Adipocyte (in vitro differentiated cells): Measurements from ENCODE around the gene CDK6.
A peak's percentile ranks its signal among the peaks of the same experiment; 100 is the strongest.

Source experiments
- DNase-seq: peaks from one replicate; pipeline ENCODE4 v3.0.0-alpha.2; 2015; ENCODE audit warnings: low read depth
- H3K27me3 ChIP-seq: replicated peaks from 2 replicates; pipeline ENCODE4 v1.7.0; 2013; ENCODE audit warnings: mild to moderate bottlenecking, low read length, moderate library complexity; ENCODE audit not compliant: control insufficient read depth, insufficient read depth
- H3K36me3 ChIP-seq: 2 replicates; pipeline ENCODE4 v1.7.0; 2013; ENCODE audit warnings: low read length, mild to moderate bottlenecking, moderate library complexity; ENCODE audit not compliant: control insufficient read depth, insufficient read depth, severe bottlenecking
- H3K4me1 ChIP-seq: 2 replicates; pipeline ENCODE4 v1.7.0; 2013; ENCODE audit warnings: mild to moderate bottlenecking, low read length, moderate library complexity; ENCODE audit not compliant: control insufficient read depth, insufficient read depth
- H3K4me3 ChIP-seq: 2 replicates; pipeline ENCODE4 v1.7.0; 2013; ENCODE audit warnings: mild to moderate bottlenecking, low read length, moderate library complexity
- H3K9ac ChIP-seq: 2 replicates; pipeline ENCODE4 v1.7.0; 2013; ENCODE audit warnings: mild to moderate bottlenecking, low read length, moderate library complexity
- H3K9me3 ChIP-seq: 2 replicates; pipeline ENCODE4 v1.7.0; 2013; ENCODE audit warnings: mild to moderate bottlenecking, low read length, moderate library complexity; ENCODE audit not compliant: control insufficient read depth

Gene CDK6

DNA sequence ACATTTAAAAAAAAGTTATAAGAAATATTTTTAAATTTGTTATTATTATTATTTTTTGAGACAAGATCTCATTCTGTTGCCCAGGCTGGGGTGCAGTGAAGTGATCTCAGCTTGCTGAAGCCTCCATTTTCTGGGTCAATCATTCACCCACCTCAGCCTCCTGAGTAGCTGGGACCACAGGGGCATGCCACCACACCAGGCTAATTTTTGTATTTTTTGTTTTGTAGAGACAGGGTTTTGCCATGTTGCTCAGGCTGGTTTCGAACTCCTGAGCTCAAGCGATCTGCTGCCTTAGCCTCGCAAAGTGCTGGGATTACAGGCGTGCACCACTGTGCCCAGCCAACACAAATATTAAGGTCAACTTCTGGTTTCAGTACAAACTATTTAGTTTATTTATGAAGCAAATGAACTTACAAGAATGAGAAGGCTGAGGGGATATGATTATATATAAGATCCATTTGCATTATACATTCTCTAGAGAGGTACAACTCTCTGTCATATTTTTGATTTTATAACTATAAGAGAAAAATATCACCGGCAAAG is 200.3 kb downstream of the CDK6 start:
- DNase-seq: no peak
- no peaks in the 10 kb centered on the region for H3K9me3 ChIP-seq
- H3K9ac ChIP-seq: no peak overlapping the region
- peaks cover 38% of the 10 kb centered on the region for H3K4me1 ChIP-seq
- no peak overlapping the region for H3K4me3 ChIP-seq
- no peaks in the 10 kb centered on the region for H3K27me3 ChIP-seq
- H3K36me3 ChIP-seq: no peaks in the 10 kb centered on the region

GRCh38 chr7:92635538-92635937 is 200.8 kb downstream of the CDK6 start:
- Histone ChIP-seq H3K4me3 (peak overlapping the region; percentile 69), H3K9me3 (no peaks in the 10 kb centered on the region), H3K9ac (peak overlapping the region; percentile 43), H3K27me3 (no peaks in the 10 kb centered on the region), H3K36me3 (no peaks in the 10 kb centered on the region), H3K4me1 (peaks cover 37% of the 10 kb centered on the region)
- DNase-seq: no peak

DNA sequence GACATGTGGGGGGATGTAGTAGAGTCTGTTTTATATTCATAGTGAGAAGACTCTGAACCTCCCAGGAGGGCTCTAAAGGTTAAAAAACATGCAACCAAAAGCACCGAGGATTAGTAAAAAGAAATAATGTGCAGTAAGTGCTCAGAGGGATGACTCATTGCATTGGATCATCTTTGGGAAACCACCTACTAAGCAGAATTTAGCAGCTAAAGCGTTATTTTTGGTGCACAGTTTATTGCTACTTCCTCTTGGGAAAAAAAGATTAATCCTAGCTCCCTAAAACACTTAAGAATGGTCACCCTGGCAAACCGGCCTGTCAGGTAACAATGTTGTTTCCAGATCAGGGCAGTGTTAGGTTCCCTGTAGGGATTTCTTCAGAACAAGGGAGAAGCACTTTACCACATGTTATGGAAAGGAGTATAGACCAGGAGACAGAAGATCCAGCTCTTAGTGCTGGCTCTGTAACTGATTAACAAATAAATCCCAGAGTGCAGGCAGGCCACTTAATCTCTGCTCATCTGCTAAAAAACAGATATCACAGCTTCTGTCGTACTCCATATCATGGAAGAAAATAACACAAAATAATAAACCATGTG is 201.4 kb downstream of the CDK6 start:
- Histone ChIP-seq H3K4me1 (peaks cover 37% of the 10 kb centered on the region), H3K9me3 (no peaks in the 10 kb centered on the region), H3K4me3 (peak overlapping the region; percentile 69), H3K36me3 (no peaks in the 10 kb centered on the region), H3K27me3 (no peaks in the 10 kb centered on the region), H3K9ac (peak overlapping the region; percentile 43)
- DNase-seq: peak; percentile 61

GRCh38 chr7:92634205-92634604 is 202.2 kb downstream of the CDK6 start:
- Histone ChIP-seq H3K4me1 (peaks cover 37% of the 10 kb centered on the region), H3K36me3 (no peaks in the 10 kb centered on the region)

GRCh38 chr7:92633211-92633906 is 203.0 kb downstream of the CDK6 start:
- peak; percentile 86 for DNase-seq
- Histone ChIP-seq H3K4me3 (peak overlapping the region; percentile 69), H3K4me1 (peaks cover 37% of the 10 kb centered on the region), H3K36me3 (no peaks in the 10 kb centered on the region), H3K9me3 (no peaks in the 10 kb centered on the region), H3K27me3 (no peaks in the 10 kb centered on the region), H3K9ac (peak overlapping the region; percentile 64)

More at GRCh38 chr7:92634205-92634604, 202.2 kb downstream of the CDK6 start:
- Histone ChIP-seq H3K9me3 (no peaks in the 10 kb centered on the region), H3K4me3 (peak overlapping the region; percentile 69), H3K27me3 (no peaks in the 10 kb centered on the region), H3K9ac (peak overlapping the region; percentile 64)
- no peak for DNase-seq

- H3K9me3 ChIP-seq: no peaks in the 10 kb centered on the region
- no peaks in the 10 kb centered on the region for H3K36me3 ChIP-seq
- no peaks in the 10 kb centered on the region for H3K27me3 ChIP-seq
- peaks cover 37% of the 10 kb centered on the region for H3K4me1 ChIP-seq
- H3K9ac ChIP-seq: peak overlapping the region; percentile 64
- H3K4me3 ChIP-seq: peak overlapping the region; percentile 69
- no peak for DNase-seq
These were observed 203.6 kb downstream of the CDK6 start for GRCh38 chr7:92632791-92633190.

GRCh38 chr7:92631850-92632487 is 204.4 kb downstream of the CDK6 start:
- no peak for DNase-seq
- Histone ChIP-seq H3K9ac (no peak overlapping the region), H3K27me3 (no peaks in the 10 kb centered on the region), H3K9me3 (no peaks in the 10 kb centered on the region), H3K4me1 (peaks cover 37% of the 10 kb centered on the region), H3K36me3 (no peaks in the 10 kb centered on the region), H3K4me3 (no peak overlapping the region)

DNA sequence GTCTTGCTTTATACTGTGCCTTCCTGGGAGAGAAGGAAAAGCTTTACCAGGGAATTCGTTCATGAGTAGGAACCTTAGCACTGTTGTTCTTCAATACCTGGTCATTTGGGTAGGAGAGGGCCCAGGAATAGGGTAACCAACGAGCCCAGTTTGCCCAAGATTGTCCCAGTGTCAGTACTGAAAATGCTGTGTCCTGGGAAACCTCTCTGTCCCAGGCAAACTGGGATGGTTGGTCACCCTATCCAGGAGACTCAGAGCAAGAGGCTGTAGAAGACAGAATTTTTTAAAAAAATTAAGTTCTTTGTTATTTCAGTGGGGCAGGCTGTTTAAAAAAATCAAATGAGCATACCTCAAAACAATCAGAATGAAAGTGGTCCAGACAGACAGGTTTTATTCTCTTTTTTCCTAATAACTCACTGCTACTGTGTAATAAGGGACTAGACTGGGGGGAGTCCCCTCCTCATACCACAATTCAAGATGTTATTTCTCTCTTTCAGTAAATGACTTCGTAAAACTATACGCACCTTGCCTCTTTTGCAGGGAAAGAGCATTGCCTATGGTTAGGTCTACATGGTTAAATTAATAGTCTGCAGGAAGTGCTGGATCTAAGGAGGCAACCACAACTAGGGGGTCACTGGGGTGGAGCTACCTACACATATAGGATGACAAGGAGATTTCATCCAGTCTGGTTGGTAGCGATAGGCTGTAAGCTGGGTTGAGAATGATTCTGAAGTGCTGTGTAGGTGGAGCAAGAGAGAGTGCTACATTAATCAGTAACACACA is 205.1 kb downstream of the CDK6 start:
- Histone ChIP-seq H3K9me3 (no peaks in the 10 kb centered on the region), H3K4me1 (peaks cover 37% of the 10 kb centered on the region), H3K9ac (no peak overlapping the region), H3K4me3 (no peak overlapping the region), H3K27me3 (no peaks in the 10 kb centered on the region), H3K36me3 (no peaks in the 10 kb centered on the region)
- no peak for DNase-seq

- Histone ChIP-seq H3K4me3 (no peak overlapping the region), H3K27me3 (no peaks in the 10 kb centered on the region), H3K4me1 (peaks cover 28% of the 10 kb centered on the region), H3K9ac (no peak overlapping the region), H3K9me3 (no peaks in the 10 kb centered on the region), H3K36me3 (no peaks in the 10 kb centered on the region)
- DNase-seq: no peak
These were observed 206.6 kb downstream of the CDK6 start for GRCh38 chr7:92629779-92630178.

DNA sequence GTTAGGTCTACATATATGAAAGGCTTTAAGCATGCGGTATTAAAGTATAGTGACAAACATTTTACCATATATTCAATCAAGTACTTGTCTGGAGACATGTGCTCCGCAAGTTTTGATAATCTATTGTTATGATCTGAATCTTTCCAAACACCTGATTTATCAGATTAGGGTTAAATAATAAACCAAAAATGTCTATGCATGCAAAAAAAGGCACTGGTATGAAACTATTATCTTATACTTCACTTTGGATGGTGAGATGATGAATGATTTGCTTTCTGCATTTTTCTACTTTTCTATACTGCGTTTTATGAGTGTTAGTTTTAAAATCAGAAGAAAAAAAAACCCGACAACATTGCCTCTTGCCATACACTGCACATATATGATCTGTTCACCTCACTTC is 208.4 kb downstream of the CDK6 start:
- Histone ChIP-seq H3K9ac (no peak overlapping the region), H3K4me1 (peaks cover 11% of the 10 kb centered on the region), H3K27me3 (no peaks in the 10 kb centered on the region), H3K36me3 (no peaks in the 10 kb centered on the region), H3K9me3 (no peaks in the 10 kb centered on the region), H3K4me3 (no peak overlapping the region)
- DNase-seq: no peak
